Panc1 (cell line): ENCODE measurements around the gene CDRT15.

Experiments used
- POLR2AphosphoS5 ChIP-seq: IDR thresholded peaks from 2 replicates; pipeline ENCODE4 v1.6.1; 2012; ENCODE audit warnings: mild to moderate bottlenecking, low read depth, low read length, moderate library complexity
- SIN3A ChIP-seq: IDR thresholded peaks from 2 replicates; pipeline ENCODE4 v1.6.1; 2012; ENCODE audit warnings: low read depth, mild to moderate bottlenecking, low read length, moderate library complexity, borderline replicate concordance; ENCODE audit not compliant: insufficient read depth
- TCF7L2 ChIP-seq: IDR thresholded peaks from 2 replicates; pipeline ENCODE4 v1.6.1; 2011; ENCODE audit warnings: mild to moderate bottlenecking, low read depth, low read length, inconsistent platforms
- TF ChIP-seq, protein P1 (sequence below): fragments of 450-650 bp; IDR thresholded peaks from 2 replicates; pipeline ENCODE4 v1.5.1; 2017; ENCODE audit warnings: mild to moderate bottlenecking
- TF ChIP-seq, protein P2 (sequence below), 2 experiments: IDR thresholded peaks; 2 replicates each; pipeline ENCODE4 v1.6.1; 2011 to 2012; ENCODE audit warnings: low read depth in 2 of 2, control low read depth in 1 of 2, low read length in 1 of 2, mild to moderate bottlenecking in 1 of 2, moderate library complexity in 1 of 2; ENCODE audit not compliant: insufficient read depth in 1 of 2

DNA sequence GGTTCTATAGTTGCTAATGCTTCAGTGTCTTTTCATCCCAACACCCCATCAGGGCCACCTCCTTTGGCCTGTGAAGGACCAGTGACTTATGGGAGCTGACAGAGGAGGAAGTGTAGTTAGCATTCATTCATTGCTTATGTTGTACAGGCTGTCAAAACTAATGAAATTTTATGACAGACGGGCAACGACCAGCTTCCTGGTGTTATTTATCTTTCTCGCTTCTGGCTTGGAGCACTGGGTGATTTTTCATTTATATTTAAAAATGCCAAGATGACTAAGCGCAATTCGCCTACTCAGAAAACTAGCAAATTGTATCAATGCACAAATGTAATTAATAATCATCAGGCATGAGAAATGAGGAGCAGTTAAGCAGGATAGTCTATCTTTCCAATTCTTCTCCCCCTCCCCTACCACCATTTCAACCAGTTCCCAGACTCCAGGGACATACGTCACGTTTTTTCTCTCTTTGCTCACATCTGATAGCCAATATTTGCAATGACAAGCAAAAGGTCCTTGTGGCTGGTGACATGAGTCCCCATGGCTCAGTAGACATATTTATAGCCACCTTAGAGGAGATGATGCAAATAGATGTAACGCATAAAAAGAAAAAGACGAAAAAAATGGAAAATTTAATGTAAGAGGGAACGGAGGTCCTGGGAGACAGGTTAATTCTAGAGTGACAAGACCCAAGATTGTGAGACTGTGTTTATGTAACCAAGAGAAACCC is 11.2 kb downstream of the CDRT15 start:
- TF ChIP-seq, protein P1, sequence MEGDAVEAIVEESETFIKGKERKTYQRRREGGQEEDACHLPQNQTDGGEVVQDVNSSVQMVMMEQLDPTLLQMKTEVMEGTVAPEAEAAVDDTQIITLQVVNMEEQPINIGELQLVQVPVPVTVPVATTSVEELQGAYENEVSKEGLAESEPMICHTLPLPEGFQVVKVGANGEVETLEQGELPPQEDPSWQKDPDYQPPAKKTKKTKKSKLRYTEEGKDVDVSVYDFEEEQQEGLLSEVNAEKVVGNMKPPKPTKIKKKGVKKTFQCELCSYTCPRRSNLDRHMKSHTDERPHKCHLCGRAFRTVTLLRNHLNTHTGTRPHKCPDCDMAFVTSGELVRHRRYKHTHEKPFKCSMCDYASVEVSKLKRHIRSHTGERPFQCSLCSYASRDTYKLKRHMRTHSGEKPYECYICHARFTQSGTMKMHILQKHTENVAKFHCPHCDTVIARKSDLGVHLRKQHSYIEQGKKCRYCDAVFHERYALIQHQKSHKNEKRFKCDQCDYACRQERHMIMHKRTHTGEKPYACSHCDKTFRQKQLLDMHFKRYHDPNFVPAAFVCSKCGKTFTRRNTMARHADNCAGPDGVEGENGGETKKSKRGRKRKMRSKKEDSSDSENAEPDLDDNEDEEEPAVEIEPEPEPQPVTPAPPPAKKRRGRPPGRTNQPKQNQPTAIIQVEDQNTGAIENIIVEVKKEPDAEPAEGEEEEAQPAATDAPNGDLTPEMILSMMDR = no peak
- TF ChIP-seq, protein P2, sequence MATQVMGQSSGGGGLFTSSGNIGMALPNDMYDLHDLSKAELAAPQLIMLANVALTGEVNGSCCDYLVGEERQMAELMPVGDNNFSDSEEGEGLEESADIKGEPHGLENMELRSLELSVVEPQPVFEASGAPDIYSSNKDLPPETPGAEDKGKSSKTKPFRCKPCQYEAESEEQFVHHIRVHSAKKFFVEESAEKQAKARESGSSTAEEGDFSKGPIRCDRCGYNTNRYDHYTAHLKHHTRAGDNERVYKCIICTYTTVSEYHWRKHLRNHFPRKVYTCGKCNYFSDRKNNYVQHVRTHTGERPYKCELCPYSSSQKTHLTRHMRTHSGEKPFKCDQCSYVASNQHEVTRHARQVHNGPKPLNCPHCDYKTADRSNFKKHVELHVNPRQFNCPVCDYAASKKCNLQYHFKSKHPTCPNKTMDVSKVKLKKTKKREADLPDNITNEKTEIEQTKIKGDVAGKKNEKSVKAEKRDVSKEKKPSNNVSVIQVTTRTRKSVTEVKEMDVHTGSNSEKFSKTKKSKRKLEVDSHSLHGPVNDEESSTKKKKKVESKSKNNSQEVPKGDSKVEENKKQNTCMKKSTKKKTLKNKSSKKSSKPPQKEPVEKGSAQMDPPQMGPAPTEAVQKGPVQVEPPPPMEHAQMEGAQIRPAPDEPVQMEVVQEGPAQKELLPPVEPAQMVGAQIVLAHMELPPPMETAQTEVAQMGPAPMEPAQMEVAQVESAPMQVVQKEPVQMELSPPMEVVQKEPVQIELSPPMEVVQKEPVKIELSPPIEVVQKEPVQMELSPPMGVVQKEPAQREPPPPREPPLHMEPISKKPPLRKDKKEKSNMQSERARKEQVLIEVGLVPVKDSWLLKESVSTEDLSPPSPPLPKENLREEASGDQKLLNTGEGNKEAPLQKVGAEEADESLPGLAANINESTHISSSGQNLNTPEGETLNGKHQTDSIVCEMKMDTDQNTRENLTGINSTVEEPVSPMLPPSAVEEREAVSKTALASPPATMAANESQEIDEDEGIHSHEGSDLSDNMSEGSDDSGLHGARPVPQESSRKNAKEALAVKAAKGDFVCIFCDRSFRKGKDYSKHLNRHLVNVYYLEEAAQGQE (IDR thresholded peaks at IDR 0.05; ENCODE audit: insufficient read depth in 1 of 2, low read depth in 2 of 2, low read length in 1 of 2) = no peak
- TF ChIP-seq POLR2AphosphoS5 (no peak), TCF7L2 (no peak), SIN3A (no peak)
